GM18526 (cell line): Measurements from ENCODE around the gene ALPI.

Experiments
- POLR2A ChIP-seq: IDR thresholded peaks from 3 replicates; pipeline ENCODE4 v1.6.1; 2011; ENCODE audit not compliant: insufficient read length; ENCODE audit errors: extremely low read depth

ALPI gene

GRCh38 chr2:232455426-232456255, at the start of gene ALPI:
Gene ALPI (plus strand): TSS chr2:232456153. CDS start chr2:232456200, 47 bp downstream.
- no peak for TF ChIP-seq POLR2A

DNA sequence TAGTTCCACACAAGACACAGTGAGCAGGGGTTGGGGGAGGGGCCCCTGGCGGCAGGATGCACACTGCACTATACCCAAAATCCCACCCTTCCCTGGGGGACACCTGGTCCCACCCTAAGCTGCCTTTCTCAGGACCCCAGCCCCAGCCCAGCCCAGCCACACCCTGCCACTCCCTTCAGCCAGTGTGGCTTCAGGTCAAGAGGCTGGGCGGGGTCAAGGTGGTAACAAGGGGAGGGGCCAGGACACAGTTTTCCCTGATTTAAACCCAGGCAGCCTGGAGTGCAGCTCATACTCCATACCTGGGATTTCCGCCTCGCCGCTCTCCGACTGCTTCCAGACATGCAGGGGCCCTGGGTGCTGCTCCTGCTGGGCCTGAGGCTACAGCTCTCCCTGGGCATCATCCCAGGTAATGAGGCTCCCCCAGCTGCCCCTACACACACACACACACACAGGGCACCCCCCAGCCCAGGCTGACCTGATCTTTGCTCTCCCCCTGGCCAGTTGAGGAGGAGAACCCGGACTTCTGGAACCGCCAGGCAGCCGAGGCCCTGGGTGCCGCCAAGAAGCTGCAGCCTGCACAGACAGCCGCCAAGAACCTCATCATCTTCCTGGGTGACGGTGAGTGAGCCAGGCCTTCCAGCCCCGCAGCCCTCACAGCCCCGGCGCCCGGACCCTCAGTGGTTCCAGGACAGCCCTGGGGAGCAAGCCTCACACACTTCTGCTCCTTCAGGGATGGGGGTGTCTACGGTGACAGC, 49.2 kb upstream of the ALPI start, which contains the start of gene ALPG:
Gene ALPG (plus strand): TSS at position 289 of the 755 bp plus-strand sequence. CDS start 51 bp downstream, at position 340.
- TF ChIP-seq POLR2A, result no peak

GRCh38 chr2:232410238-232410900, 45.6 kb upstream of the ALPI start:
- no peak for TF ChIP-seq POLR2A

DNA sequence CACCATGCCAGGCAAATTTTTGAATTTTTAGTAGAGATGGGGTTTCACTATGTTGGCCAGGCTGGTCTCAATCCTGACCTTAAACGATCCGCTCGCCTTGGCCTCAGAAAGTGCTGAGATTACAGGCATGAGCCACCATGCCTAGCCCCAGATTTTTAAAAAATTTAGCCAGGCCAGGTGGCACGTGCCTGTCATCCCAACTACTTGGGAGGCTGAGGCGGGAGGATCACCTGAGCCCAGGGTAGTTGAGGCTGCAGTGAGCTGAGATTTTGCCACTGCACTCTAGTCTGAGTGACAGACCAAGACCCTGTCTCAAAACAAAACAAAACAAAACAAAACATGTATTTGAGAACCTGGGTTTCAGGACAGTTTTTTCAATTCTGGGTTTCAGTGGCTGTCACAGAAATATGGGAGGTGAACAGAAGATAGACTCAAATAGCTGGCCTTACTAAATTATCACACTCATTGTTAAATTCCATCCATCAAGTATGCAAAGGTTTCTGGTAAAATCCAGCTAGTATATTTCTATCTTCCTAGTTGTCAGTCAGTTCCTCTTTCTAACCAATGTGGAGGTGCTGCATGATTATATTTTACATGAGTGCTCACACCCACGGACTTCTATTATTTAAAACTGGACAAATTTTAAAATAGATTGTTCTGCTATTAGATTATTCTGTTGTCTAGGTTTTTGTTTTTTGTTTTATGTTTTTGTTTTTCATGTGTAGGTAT, 43.9 kb upstream of the ALPI start:
- TF ChIP-seq POLR2A, result no peak

DNA sequence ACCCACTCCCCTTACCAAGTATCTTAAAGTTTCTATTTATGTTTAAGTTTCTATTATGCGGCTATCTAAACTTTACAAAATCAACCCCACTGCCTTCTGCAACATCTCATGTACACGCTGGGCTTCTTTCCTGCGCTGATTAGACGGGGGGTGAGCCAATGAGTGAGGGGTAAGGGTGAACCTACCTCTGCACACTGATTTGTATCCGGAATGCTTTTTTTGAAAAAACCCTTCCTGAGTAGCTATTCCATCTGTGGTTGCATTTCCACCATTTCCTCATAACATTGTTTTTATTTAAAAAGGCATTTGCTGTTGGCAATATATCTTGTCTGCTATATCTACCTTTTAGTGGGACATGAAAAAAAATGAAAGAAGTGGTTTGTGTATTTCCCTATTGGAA, 43.0 kb upstream of the ALPI start:
- TF ChIP-seq POLR2A, result no peak

DNA sequence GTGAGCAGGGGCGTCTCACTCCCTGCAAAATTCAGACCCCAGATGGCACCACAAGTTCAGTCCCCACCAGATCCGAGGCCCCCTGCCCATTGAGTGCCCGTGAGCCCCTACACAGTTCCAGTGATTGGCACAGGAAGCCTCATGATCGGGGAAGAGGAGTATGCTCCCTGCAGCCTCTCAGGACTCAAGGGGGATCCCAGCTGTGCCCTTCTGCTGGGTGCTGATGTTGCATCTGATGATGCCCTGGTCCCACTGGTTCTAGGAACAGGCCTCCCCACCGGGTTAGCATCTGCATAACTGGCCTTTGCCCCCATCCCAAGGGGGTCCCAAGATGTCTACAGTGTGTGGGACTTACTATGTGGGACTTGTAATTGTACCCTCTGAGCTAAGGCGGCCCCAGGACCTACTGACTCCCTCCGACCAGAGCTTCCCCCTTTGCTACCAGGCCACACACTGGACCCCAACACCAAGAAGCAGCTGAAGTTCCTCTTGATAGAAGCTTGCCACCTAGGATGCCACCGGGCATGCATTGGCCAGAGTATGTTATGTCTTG, 40.7 kb upstream of the ALPI start:
- TF ChIP-seq POLR2A, result no peak

DNA sequence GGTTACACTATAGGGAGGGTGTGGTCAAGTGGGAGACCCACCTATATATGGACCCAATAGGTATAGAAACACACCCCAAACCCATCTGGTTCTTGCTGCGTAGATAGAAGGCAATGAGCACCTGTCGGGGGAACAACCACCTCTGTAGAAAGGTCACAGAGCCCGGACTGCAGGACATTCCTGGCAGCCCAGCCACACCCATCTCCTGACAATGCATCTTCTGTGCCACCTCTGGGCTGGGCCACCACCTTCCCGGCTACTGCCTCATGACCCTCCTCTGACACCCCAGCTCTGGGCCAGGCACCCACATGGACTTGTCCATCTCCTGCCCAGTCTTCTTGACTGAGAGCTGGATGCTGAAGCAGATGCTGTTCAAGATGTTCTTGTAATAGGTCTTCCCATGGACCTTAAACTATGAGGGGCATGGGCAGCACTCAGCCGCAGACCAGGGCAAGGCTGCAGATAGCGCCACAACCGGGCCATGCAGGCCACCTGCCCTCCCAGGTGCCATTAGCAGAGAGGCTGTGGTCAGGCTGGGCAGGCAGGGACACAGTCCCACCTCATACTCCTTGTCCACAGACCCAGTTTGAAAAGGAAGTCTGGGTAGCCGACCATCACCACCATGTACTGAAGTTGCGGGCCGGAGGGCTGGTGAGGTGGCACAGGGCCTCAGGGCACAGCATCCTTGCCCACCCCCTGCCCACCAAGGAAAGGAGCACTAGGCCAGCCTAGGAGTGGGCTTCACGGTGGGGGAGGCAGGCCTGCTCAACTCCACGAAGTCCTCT, 40.0 kb upstream of the ALPI start:
- TF ChIP-seq POLR2A, result no peak

- TF ChIP-seq POLR2A, result no peak
Observed at GRCh38 chr2:232416521-232417470, 39.2 kb upstream of the ALPI start.

DNA sequence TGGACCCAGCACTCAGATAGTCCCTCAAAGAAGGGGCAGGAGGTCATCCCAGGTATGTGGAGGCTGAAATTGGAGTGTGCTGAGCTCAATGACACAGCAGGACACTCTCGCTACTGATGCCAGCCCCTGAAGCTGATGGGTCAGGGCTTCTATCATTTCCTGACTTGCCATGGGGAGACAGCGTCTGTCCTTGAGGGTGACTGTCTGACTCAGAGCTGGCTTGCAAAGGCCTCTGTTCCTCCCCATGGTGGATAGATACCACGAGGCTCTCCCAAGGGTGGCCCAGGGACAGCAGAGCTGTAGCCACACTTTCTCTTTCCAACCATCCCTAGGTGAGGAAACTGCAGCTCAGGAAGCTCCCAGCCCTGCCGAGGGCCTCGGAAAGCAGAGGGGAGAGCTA, 38.5 kb upstream of the ALPI start:
- TF ChIP-seq POLR2A, result no peak

- no peak for TF ChIP-seq POLR2A
Observed at GRCh38 chr2:232418056-232418455, 37.9 kb upstream of the ALPI start.

GRCh38 chr2:232418466-232419244, 37.3 kb upstream of the ALPI start:
- no peak for TF ChIP-seq POLR2A
